B cell (primary cell): ENCODE data around the gene CENPQ. TPM values are rescaled to one million over a fixed set of nuclear protein-coding genes. Genes with fewer than 3 reads are reported as not detected.
"Not testable (repeated sequence)": the region's sequence is repeated elsewhere in the genome, so short reads cannot be mapped to it uniquely, and the experiment has no call there.

Experiments
- ATAC-seq: fragments of 200-7000 bp; cut with Tn5 transposase; one replicate; pipeline ENCODE4 v1.10.0; 2021; ENCODE audit warnings: low read depth, mild to moderate bottlenecking, moderate number of reproducible peaks, moderate library complexity
- CTCF ChIA-PET: fragments of 350-600 bp; sonication (Branson Sonifier 250); formaldehyde crosslinking; loops from one replicate; lab custom pipeline; 2021; ENCODE audit warnings: antibody characterized with exemption, inconsistent platforms; lab: Charles Lee
- POLR2A ChIA-PET: fragments of 350-600 bp; sonication (Branson Sonifier 250); formaldehyde crosslinking; loops from one replicate; lab custom pipeline; 2021; ENCODE audit warnings: antibody characterized with exemption; lab: Charles Lee
- DNase-seq: peaks from one replicate; pipeline ENCODE4 v3.0.0; 2013
- H2AFZ ChIP-seq: 2 replicates; pipeline ENCODE4 v1.6.1; 2012; ENCODE audit warnings: mild to moderate bottlenecking, low read depth, low read length; ENCODE audit not compliant: insufficient read depth, poor library complexity, severe bottlenecking
- H3K27ac ChIP-seq, 2 donors: 1 replicate in 1 of 2; 2 replicates in 1 of 2; pipeline ENCODE4 v1.5.1; 2012 to 2013; ENCODE audit warnings: low read length in 2 of 2, mild to moderate bottlenecking in 2 of 2, moderate library complexity in 1 of 2
- H3K27me3 ChIP-seq, 4 experiments: fragments of 200-600 bp in 1 of 4; sonication (generic) in 1 of 4; replicated peaks in 1 of 4; 1 replicate in 2 of 4; 2 replicates in 2 of 4; pipeline versions ENCODE4 v1.6.1 to v1.7.0; 2013 to 2016; ENCODE audit warnings: low read length in 3 of 4, mild to moderate bottlenecking in 2 of 4, mixed read lengths in 1 of 4, moderate library complexity in 1 of 4; ENCODE audit not compliant: insufficient read depth in 4 of 4, control insufficient read depth in 3 of 4; ENCODE audit errors: control extremely low read depth in 1 of 4
- H3K36me3 ChIP-seq, 2 experiments: replicated peaks in 1 of 2; 1 replicate in 1 of 2; 2 replicates in 1 of 2; pipeline versions ENCODE4 v1.6.1 to v1.7.1; 2013; ENCODE audit warnings: low read length in 1 of 2; ENCODE audit not compliant: insufficient read depth in 2 of 2, control insufficient read depth in 1 of 2; ENCODE audit errors: control extremely low read depth in 1 of 2, extremely low read depth in 1 of 2
- H3K4me1 ChIP-seq, 2 donors: fragments of 200-600 bp in 1 of 2; sonication (generic) in 1 of 2; 1 replicate in 1 of 2; 2 replicates in 1 of 2; pipeline versions ENCODE4 v1.5.1 to v1.6.1; 2013 to 2017; ENCODE audit warnings: low read length in 2 of 2; ENCODE audit not compliant: control insufficient read depth in 2 of 2, insufficient read depth in 2 of 2
- H3K4me2 ChIP-seq: replicated peaks from 2 replicates; pipeline ENCODE3; 2012; ENCODE audit warnings: mild to moderate bottlenecking, low read depth, low read length; ENCODE audit not compliant: poor library complexity, severe bottlenecking
- H3K4me3 ChIP-seq, 5 experiments: fragments of 200-600 bp in 1 of 5; sonication (generic) in 1 of 5; 1 replicate in 3 of 5; 2 replicates in 2 of 5; pipeline versions ENCODE4 v1.5.1 to v1.7.0; 2011 to 2016; ENCODE audit warnings: low read length in 4 of 5, mild to moderate bottlenecking in 4 of 5, low read depth in 2 of 5, control low read depth in 1 of 5, moderate library complexity in 1 of 5; ENCODE audit not compliant: insufficient read depth in 1 of 5; ENCODE audit errors: control extremely low read depth in 1 of 5, extremely low read depth in 1 of 5
- H3K79me2 ChIP-seq: fragments of 200-600 bp; sonication (generic); one replicate; pipeline ENCODE4 v1.6.0; 2016; ENCODE audit warnings: low read length; ENCODE audit not compliant: control insufficient read depth, insufficient read depth
- H3K9ac ChIP-seq: fragments of 200-600 bp; sonication (generic); 2 replicates; pipeline ENCODE4 v1.6.1; 2017; ENCODE audit warnings: mild to moderate bottlenecking, low read length, moderate library complexity
- H3K9me3 ChIP-seq, 3 donors: one replicate each; pipeline versions ENCODE4 v1.6.1 to v1.7.1; 2013; ENCODE audit warnings: low read length in 2 of 3; ENCODE audit not compliant: control insufficient read depth in 2 of 3, insufficient read depth in 1 of 3; ENCODE audit errors: control extremely low read depth in 1 of 3
- H4K20me1 ChIP-seq: 2 replicates; pipeline ENCODE4 v1.6.0; 2012; ENCODE audit warnings: mild to moderate bottlenecking, low read length; ENCODE audit not compliant: insufficient read depth, control insufficient read depth, poor library complexity, severe bottlenecking
- H3K27ac Mint-ChIP-seq: one replicate; pipeline ENCODE4 v1.8.0; 2021; ENCODE audit warnings: mixed read lengths
- H3K27me3 Mint-ChIP-seq: one replicate; pipeline ENCODE4 v1.8.0; 2021; ENCODE audit warnings: mixed read lengths
- H3K4me1 Mint-ChIP-seq: one replicate; pipeline ENCODE4 v1.8.0; 2021; ENCODE audit warnings: mixed read lengths
- H3K4me3 Mint-ChIP-seq: one replicate; pipeline ENCODE4 v1.8.0; 2021; ENCODE audit warnings: mixed read lengths
- H3K9me3 Mint-ChIP-seq: one replicate; pipeline ENCODE4 v1.8.0; 2022; ENCODE audit warnings: mixed read lengths; ENCODE audit not compliant: insufficient read depth
- CTCF ChIP-seq: fragments of 200-600 bp; IDR thresholded peaks from one replicate; pipeline ENCODE4 v1.8.0; 2022; ENCODE audit warnings: antibody characterized with exemption, mild to moderate bottlenecking
- EZH2 ChIP-seq: IDR thresholded peaks from 2 replicates; pipeline ENCODE4 v1.6.1; 2012; ENCODE audit warnings: borderline replicate concordance, low read depth, mild to moderate bottlenecking, moderate library complexity, low read length; ENCODE audit not compliant: insufficient read depth, poor library complexity, severe bottlenecking
- WGBS: methylation state at CpG from one replicate; pipeline ENCODE4 v1.1.5; 2013; ENCODE audit warnings: missing lambda C conversion rate; ENCODE audit not compliant: insufficient coverage; 5-methylcytosine and 5-hydroxymethylcytosine counted together
- intact Hi-C: fragments of 100-400 bp; cut with micrococcal nuclease; formaldehyde crosslinking; loops from one replicate; pipeline ENCODE4 v1.10.0; 2022
- polyA plus RNA-seq: library from polyadenylated mRNA; depleted of rRNA; stranded (reverse); fragments of >200 nt; gene quantifications from 2 replicates; pipeline ENCODE4 v1.2.3, GENCODE V29; 2012
- total RNA-seq, 2 donors: library from RNA; stranded (reverse); fragments of 120-200 nt in 1 of 2; gene quantifications; 1 replicate in 1 of 2; 2 replicates in 1 of 2; pipeline versions ENCODE4 v1.2.3 to v1.2.4, GENCODE V29; 2013 to 2022

CENPQ gene
- total and polyA plus RNA-seq, 2 donors (not counting 1 experiment from before 2014, with no cell fraction given), result 3.3 to 6.6 TPM

DNA sequence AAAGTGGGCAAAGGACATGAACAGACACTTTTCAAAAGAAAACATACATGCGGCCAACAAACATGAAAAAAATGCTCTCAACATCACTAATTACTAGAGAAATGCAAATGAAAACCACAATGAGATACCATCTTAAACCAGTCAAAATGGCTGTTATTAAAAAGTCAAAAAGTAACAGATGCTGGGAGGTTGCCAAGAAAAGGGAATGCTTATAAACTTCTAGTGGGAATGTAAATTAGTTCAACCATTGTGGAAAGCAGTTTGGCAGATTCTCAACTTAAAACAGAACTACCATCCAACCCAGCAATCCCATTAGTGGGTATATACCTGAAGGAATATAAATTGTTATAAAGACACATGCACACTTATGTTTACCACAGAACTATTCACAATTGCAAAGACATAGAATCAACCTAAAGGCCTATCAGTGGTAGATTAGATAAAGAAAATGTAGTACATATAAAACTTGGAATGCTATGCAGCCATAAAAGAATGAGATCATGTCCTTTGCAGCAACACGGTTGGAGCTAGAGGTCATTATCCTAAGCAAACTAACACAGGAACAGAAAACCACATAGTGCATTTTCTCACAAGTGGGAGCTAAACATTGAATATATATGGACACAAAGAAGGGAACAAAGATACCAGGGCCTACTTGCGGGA is 16.3 kb downstream of the CENPQ start:
- Histone ChIP-seq H3K9ac (no peak overlapping the region), H3K36me3 (peaks cover 0 to 1% of the 10 kb centered on the region in 2 experiments), H2AFZ (no peak overlapping the region), H3K9me3 (no peaks in the 10 kb centered on the region), H3K4me2 (no peak overlapping the region), H3K79me2 (no peaks in the 10 kb centered on the region), H3K27ac (no peak overlapping the region), H4K20me1 (no peaks in the 10 kb centered on the region), H3K4me3 (no peak overlapping the region), H3K4me1 (no peaks in the 10 kb centered on the region), H3K27me3 (no peaks in the 10 kb centered on the region)
- intact Hi-C loops, result no loop called here
- ChIA-PET POLR2A (no interaction called here), CTCF (no interaction called here)
- no peaks in the 10 kb centered on the region for H3K4me1 Mint-ChIP-seq
- WGBS, result no CpG with 5 or more reads among the region's 3 CpGs
- ATAC-seq (no peak), DNase-seq (no peak)
- no peak overlapping the region for H3K4me3 Mint-ChIP-seq
- TF ChIP-seq EZH2, result no peak
- no peak for TF ChIP-seq CTCF
- H3K27me3 Mint-ChIP-seq, result no peaks in the 10 kb centered on the region
- no peaks in the 10 kb centered on the region for H3K9me3 Mint-ChIP-seq
- no peak overlapping the region for H3K27ac Mint-ChIP-seq

DNA sequence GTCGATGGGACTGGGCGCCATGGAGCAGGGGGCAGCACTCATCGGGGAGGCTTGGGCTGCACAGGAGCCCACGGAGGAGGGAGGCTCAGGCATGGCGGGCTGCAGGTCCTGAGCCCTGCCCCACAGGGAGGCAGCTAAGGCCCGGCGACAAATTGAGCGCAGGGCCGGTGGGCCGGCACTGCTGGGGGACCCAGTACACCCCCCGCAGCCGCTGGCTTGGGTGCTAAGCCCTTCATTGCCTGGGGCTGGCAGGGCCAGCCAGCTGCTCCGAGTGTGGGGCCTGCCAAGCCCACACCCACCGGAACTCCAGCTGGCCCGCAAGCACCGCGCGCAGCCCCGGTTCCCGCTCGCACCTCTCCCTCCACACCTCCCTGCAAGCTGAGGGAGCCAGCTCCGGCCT is 18.7 kb downstream of the CENPQ start:
- intact Hi-C loops, H2AFZ ChIP-seq, H3K4me2 ChIP-seq, H3K27me3 ChIP-seq, H3K9me3 Mint-ChIP-seq, H3K4me3 Mint-ChIP-seq, H3K27me3 Mint-ChIP-seq, H3K9me3 ChIP-seq, H3K9ac ChIP-seq, ATAC-seq, POLR2A ChIA-PET, H3K27ac Mint-ChIP-seq, DNase-seq, H3K4me3 ChIP-seq, H4K20me1 ChIP-seq, H3K79me2 ChIP-seq, H3K4me1 ChIP-seq, H3K4me1 Mint-ChIP-seq, H3K36me3 ChIP-seq, H3K27ac ChIP-seq, CTCF ChIA-PET: not testable (repeated sequence)
- 97% methylated on average over 12 of the region's 22 CpGs for WGBS

DNA sequence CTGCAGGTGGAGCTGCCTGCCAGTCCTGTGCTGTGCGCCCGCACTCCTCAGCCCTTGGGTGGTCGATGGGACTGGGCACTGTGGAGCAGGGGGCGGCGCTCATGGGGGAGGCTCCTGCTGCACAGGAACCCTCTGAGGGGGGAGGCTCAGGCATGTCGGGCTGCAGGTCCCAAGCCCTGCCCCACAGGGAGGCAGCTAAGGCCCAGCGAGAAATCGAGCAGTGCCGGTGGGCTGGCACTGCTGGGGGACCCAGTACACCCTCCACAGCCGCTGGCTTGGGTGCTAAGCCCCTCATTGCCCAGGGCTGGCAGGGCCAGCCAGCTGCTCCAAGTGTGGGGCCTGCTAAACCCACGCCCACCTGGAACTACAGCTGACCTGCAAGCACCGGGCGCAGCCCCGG is 20.2 kb downstream of the CENPQ start:
- H3K27ac ChIP-seq, ATAC-seq, H3K9ac ChIP-seq, H3K9me3 Mint-ChIP-seq, H3K4me1 ChIP-seq, H3K36me3 ChIP-seq, H3K9me3 ChIP-seq, H3K4me2 ChIP-seq, H3K27ac Mint-ChIP-seq, POLR2A ChIA-PET, H3K4me3 ChIP-seq, H3K79me2 ChIP-seq, H3K4me3 Mint-ChIP-seq, DNase-seq, H3K27me3 ChIP-seq, intact Hi-C loops, CTCF ChIA-PET, H3K27me3 Mint-ChIP-seq, H3K4me1 Mint-ChIP-seq, H2AFZ ChIP-seq, H4K20me1 ChIP-seq: not testable (repeated sequence)
- WGBS, result 99% methylated on average over 10 of the region's 14 CpGs
